RWPE1 (cell line): ENCODE measurements around the gene DNAH10.

Experiments
- CTCF ChIA-PET: fragments of 350-600 bp; sonication (Branson Sonifier 250); formaldehyde crosslinking; extraction: SDS; loops from one replicate; lab custom pipeline; 2021; lab: Yijun Ruan, JAX
- POLR2A ChIA-PET: fragments of 400-600 bp; formaldehyde crosslinking; extraction: SDS; loops from one replicate; lab custom pipeline; 2020; ENCODE audit warnings: antibody characterized with exemption; ENCODE audit not compliant: low non-redundant PET; lab: Yijun Ruan, JAX
- DNase-seq: peaks from one replicate; pipeline ENCODE4 v3.0.0; 2012; ENCODE audit warnings: low spot score
- H3K27ac ChIP-seq: fragments of 450-650 bp; 2 replicates; pipeline ENCODE4 v1.5.1; 2017
- CTCF ChIP-seq: fragments of 450-650 bp; conservative IDR thresholded peaks from 2 replicates; pipeline ENCODE4 v1.5.1; 2017; ENCODE audit warnings: low read depth, mild to moderate bottlenecking

DNAH10 gene

GRCh38 chr12:123890536-123890902 lies 128.4 kb downstream of the DNAH10 start:
- DNase-seq = no peak
- POLR2A ChIA-PET = no interaction called here
- no peak for TF ChIP-seq CTCF
- H3K27ac ChIP-seq = no peak overlapping the region
- CTCF ChIA-PET = interaction anchor here (0.5 kb wide), 1 partner anchor 331 kb away, joined by 6 read pairs; no protein-coding TSS in a partner anchor

GRCh38 chr12:123891011-123891410 lies 128.9 kb downstream of the DNAH10 start:
- CTCF ChIA-PET = no interaction called here
- TF ChIP-seq CTCF = no peak
- POLR2A ChIA-PET = no interaction called here
- DNase-seq = no peak
- H3K27ac ChIP-seq = no peak overlapping the region

GRCh38 chr12:123891516-123892179 lies 129.5 kb downstream of the DNAH10 start:
- TF ChIP-seq CTCF = no peak
- DNase-seq = no peak
- CTCF ChIA-PET = no interaction called here
- H3K27ac ChIP-seq = no peak overlapping the region
- POLR2A ChIA-PET = no interaction called here

GRCh38 chr12:123892180-123892559 lies 130.1 kb downstream of the DNAH10 start:
- POLR2A ChIA-PET = no interaction called here
- CTCF ChIA-PET = interaction anchor here (0.6 kb wide), 1 partner anchor 10 kb away, joined by 6 read pairs; no protein-coding TSS in a partner anchor
- no peak for DNase-seq
- H3K27ac ChIP-seq = no peak overlapping the region
- TF ChIP-seq CTCF = no peak

- DNase-seq = no peak
- ChIA-PET POLR2A (no interaction called here), CTCF (interaction anchor here (0.6 kb wide), 1 partner anchor 9 kb away, joined by 6 read pairs; no protein-coding TSS in a partner anchor)
- no peak for TF ChIP-seq CTCF
- H3K27ac ChIP-seq = no peak overlapping the region
Measured at GRCh38 chr12:123892853-123893252, 130.8 kb downstream of the DNAH10 start.

- POLR2A ChIA-PET = no interaction called here
- TF ChIP-seq CTCF = no peak
- no peak for DNase-seq
- CTCF ChIA-PET = no interaction called here
- no peak overlapping the region for H3K27ac ChIP-seq
Measured at GRCh38 chr12:123893276-123893675, 131.2 kb downstream of the DNAH10 start.
